Measurements from ENCODE around the gene ANO4.

The ANO4 gene

DNA sequence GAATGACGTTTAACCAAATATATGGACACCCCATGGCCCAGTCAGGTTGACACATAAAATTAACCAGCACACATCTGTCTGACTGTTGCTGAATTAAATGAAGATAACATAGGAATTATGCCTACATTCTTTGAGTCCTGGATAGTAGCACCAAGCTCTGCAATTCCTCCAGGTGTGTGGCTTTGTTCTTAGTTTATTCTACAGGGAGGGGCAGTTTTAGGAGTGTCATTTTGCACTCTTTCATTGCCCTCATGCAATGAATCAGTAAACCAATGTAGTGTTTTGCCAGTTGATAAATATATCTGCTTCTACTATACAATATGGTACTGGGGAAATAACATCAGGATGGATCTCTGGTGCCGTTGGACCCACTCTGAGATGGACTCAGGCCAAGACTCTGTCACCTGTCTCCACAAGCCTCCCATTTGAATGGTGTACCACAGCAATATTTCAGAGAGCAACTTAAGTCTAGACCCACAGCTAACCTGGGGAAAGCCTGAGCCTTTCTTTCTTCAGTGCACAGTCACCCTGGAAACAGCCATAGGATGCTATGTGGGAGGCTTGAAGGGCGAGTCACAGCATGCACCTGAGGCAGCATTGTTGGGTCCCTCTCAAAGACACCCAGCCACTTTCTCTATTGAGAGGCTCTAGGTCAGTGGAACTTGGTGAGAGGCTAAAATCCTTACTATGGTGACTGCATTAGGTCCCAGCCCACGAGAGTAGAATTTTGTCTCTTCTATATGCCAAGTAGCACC, 73.2 kb downstream of the ANO4 start:
- TF ChIP-seq, protein P1, sequence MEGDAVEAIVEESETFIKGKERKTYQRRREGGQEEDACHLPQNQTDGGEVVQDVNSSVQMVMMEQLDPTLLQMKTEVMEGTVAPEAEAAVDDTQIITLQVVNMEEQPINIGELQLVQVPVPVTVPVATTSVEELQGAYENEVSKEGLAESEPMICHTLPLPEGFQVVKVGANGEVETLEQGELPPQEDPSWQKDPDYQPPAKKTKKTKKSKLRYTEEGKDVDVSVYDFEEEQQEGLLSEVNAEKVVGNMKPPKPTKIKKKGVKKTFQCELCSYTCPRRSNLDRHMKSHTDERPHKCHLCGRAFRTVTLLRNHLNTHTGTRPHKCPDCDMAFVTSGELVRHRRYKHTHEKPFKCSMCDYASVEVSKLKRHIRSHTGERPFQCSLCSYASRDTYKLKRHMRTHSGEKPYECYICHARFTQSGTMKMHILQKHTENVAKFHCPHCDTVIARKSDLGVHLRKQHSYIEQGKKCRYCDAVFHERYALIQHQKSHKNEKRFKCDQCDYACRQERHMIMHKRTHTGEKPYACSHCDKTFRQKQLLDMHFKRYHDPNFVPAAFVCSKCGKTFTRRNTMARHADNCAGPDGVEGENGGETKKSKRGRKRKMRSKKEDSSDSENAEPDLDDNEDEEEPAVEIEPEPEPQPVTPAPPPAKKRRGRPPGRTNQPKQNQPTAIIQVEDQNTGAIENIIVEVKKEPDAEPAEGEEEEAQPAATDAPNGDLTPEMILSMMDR (IDR thresholded peaks at IDR 0.05): no peak

DNA sequence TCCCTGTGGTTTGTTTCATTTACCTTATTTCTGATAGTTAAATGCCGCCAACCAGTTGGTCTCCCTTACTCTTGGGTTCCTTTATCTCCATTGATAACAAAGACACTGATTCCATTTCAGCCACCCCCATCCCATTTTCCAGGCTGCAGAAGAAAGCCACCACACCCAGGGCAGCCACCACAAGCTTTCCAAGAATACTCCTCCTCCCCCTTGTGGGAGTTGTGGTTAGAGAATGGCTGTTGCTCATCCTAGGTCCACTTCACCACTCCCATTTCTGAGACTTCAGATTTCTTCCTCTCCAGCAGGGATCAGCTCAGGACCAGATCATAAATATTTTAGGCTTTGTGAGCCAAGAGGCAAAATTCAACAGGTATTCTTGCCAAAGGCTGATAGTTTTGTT, 73.9 kb downstream of the ANO4 start:
- TF ChIP-seq, protein P1 (IDR thresholded peaks at IDR 0.05): 0 out of 2 replicates have a peak, but pooled peaks have one; percentile 10

DNA sequence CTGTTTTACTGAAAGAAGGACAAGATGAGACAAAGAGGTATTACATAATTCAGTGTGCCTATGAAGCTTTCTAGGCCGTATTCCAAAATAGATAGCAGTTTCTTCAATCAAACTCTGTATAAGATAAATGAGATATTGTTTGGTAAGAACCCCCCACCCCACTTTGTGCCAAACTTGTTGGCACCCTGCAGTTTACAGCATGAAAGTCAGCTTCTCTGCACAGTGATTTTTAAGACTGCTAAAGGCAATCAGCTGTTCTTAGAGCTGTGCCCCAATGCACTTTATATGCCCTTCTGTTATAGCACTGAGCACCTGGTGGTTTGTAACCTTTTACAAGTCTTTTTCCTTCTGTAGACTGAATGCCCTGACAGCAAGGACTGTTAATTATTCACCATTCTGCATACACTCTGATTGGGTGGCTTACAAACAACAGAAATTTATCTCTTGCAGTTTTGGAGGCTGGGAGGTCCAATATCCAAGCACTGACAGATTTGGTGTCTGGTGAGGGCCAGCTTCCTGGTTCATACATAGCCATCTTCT, 76.7 kb downstream of the ANO4 start:
- TF ChIP-seq, protein P1 (IDR thresholded peaks at IDR 0.05): no peak

DNA sequence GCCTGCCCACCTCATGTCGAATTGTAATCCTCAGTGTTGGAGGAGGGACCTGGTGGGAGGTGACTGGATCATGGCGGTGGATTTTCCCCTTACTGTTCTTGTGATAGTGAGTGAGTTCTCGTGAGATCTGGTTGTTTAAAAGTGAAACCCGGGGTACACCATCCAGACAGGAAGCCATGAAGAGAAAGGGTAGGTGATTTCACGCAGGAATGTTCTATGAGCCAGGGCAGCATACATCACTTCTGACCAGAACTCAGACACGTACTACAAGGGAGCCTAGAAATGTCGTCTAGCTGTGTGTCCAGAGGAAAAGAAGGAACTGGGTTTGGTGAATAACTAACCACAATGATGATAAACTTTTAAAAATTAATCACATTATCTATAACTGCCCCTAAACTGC, 80.6 kb downstream of the ANO4 start:
- TF ChIP-seq, protein P1 (IDR thresholded peaks at IDR 0.05): no peak

DNA sequence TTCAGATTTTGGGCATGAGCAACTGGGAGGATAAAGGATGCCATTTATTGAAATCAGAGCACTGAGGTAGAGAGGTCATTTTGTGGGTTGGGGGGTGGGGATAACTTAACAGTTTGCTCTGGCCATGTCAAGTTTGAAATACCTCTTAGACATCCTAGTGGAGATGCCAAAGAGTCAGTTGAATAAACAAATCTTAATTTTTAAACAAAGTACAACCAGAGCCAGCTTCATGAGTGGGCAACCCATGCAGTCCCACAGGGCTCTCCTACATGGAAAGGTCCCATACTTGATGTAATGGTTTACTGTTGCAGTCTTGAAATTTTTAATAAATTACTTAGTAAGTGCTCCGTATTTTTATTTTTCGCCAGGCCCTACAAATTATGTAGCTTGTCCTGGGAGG, 81.2 kb downstream of the ANO4 start:
- TF ChIP-seq, protein P1 (IDR thresholded peaks at IDR 0.05): no peak

DNA sequence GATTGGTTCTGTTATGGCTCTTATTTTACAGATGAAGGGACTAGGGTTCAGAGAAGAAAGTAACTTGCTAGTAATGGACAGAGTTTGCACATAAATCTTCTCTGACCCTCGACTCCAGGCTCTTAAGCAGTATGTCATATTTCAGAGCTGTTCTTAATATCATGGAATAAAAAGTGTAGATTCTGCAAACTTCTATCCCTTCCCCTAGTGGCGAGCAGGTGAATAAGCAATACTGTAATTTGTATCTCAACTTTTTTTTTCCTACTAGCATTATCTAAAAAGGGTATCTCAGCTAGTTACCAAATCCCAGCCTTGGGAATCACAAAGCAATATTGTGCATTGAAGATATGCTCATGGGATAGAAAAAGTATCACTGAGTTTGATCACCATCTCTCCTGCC, 83.2 kb downstream of the ANO4 start:
- TF ChIP-seq, protein P1 (IDR thresholded peaks at IDR 0.05): peak; percentile 50

DNA sequence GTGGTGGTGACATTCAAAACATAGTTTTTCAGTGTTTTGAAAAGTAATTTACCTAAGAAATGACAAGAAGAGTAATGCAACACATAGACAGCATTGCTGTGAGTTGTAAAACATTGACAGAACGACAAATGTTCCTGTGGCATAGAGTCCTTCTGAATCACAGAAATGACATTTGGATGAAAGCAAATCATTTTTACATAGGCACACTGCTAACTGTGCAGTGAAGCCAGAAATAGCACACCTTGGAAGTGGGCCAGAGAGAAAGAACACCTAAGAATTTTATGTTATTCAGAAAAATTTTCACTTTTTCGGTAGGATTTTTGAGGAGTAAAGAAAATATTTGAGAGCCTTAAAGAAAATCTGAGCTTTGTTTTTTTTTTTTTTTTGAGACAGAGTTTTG, 100.6 kb downstream of the ANO4 start:
- TF ChIP-seq, protein P1 (IDR thresholded peaks at IDR 0.05): no peak

All from LNCAP (cell line).